T-helper 2 cell treated with Interferon-gamma antibody and Interleukin-4, amounts not matched to agents 100 ng/mL and 5 ng/mL, for 36 hours (primary cell): Measurements from ENCODE around the gene TMEM51. TPM values are rescaled to one million over a fixed set of nuclear protein-coding genes. Genes with fewer than 3 reads are reported as not detected.
"Not testable (repeated sequence)": the region's sequence is repeated elsewhere in the genome, so short reads cannot be mapped to it uniquely, and the experiment has no call there.

Experiments used
- intact Hi-C: fragments of 100-400 bp; cut with micrococcal nuclease; formaldehyde crosslinking; loops from one replicate; pipeline ENCODE4 v1.15.1; 2023
- total RNA-seq: library from RNA; stranded (reverse); gene quantifications from 2 replicates; pipeline ENCODE4 v1.2.3, GENCODE V29; 2022

TMEM51 gene
- total RNA-seq, 1 donor from 2014 or later: not detected

DNA sequence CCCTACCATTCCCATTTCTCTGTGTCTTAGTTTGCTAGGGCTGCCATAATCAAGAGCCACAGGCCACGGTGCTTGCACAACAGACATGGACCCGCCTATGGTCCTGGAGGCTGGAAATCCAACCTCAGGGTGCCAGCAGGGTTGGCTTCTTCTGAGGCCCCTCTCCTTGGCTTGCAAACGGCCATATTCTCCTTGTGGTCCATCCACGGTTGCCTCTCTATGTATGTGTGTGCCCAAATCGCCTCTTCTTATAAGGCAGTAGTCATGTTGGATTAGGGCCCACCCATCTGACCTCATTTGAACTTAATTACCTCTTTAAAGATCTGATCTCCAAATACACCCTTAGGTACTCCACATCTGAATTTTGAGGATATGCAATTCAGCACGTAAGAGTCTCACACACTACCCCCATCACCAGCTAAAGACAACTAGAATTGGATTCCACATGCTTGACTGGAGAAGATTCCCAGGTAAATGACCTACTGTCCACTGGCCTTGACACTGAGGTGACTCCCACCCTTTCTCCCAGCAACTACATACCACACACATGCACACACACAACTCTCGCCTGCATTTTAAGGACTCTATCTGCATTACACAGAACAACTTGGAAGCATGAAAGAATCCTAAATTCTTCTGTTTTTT, 28.3 kb upstream of the TMEM51 start:
- intact Hi-C loops: no loop called here

DNA sequence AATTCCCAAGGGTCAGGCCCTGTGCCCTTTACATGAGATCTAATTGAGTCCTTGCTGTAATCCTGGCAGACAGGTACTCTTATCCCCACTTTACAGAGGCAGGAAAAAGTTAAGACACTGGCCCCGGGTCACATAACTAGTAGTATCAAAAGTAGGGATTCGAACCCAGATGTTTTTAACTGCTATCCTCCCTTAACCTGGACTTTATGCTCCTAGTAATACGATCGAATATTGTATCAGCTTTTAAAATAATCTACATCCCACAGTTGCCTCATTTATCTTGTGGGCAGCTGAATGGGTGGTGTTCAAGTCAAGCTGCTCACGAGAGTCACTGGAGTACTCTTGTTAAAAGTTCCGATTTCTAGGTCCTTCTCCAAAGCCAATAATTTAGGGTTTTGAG, 25.5 kb upstream of the TMEM51 start:
- intact Hi-C loops: loop anchor here (1.0 kb wide), 2 partner anchors 144 to 176 kb away; no protein-coding TSS in a partner anchor

DNA sequence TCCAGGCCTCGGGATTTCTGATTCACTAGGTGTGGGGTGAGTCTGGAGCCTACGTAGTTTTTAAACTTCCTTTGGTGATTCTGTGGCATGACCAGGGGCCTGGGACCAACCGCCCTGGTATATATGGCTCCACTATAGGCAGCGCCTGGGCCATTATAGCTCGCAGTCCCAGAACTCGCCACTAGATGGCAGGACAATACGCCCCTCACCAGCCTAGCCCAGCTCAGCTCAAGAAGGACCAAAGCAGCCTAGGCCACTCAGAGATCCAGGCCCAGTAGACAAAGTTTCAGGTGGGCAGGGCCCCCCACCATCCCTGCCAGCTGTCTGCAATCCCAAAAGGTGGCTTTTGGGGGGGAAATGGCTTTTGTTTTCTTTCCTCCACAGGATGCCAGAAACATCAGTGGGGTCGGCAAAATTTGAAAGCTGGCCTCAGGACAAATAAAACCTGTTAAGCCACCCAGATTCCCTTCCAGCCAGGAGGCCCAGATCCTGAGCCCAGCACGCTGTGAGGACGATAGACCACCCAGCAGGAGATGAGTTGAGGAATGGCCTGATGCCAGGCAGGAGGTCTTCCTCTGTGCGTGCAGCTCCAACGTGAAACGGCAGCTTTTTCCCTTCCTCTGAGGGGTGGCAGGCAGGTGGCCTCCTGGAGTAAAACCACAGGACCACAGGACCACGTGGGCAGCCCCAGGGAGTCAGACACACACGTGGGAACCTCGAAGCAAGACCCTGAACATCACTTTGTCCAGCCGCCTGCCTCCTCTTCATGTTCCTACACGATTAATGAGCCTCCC, 24.8 kb upstream of the TMEM51 start:
- intact Hi-C loops: loop anchor here (1.0 kb wide), 2 partner anchors 144 to 176 kb away; no protein-coding TSS in a partner anchor

DNA sequence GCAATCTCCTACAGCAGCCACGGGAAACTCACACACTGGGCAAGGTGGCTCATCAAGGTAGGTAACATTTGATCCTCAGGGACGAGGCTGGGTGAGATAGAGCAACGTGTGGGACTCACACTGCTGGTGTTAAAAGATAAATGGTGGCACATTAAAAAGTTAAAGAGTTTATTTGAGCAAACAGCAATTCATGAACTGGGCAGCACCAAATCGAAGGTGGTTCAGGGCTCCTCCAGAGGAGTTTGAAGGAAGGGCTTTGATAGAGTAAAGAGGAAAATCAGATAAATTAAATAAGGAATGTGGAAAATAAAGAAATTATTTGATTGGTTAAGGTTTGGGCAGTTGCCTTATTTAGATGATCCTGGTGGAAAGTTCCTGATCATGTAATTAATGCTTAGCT, 23.6 kb upstream of the TMEM51 start:
- intact Hi-C loops: no loop called here

DNA sequence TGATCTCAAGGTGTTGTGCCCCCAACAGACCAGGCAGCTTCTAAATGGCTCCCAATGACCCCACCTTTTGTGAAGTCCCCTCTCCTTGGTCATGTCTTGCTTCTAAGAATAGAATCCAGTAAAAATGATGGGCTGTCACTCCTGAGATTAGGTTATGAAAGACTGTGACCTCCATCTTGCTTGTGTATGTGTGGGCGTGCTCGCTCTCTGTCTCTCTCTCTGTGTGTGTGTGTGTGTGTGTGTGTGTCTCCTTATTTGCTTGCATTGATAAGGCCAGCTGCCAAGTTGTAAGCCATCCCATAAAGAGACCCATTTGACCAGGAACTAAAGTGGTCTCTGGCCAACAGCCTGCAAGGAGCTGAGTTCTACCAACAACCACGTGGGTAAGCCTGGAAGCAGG, 22.9 kb upstream of the TMEM51 start:
- intact Hi-C loops: no loop called here

DNA sequence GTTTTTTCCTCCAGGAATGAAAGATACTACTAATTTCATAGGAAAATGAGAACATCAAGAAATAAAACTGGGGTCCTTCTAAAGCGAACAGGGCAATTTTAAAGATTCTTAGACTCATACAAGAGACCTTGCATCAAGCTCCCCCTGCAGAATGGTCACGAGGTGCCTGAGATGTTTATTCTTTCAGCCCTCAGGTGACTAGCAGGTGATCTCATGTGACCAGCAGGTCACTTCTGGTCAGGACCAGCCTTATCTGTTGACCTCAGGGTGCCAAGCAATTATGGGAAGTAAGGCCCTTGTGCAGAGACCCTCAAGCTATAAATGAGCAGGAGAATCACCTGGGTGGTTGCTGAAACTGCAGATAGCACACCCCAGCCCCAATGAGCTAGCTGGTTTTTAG, 20.6 kb upstream of the TMEM51 start:
- intact Hi-C loops: no loop called here

DNA sequence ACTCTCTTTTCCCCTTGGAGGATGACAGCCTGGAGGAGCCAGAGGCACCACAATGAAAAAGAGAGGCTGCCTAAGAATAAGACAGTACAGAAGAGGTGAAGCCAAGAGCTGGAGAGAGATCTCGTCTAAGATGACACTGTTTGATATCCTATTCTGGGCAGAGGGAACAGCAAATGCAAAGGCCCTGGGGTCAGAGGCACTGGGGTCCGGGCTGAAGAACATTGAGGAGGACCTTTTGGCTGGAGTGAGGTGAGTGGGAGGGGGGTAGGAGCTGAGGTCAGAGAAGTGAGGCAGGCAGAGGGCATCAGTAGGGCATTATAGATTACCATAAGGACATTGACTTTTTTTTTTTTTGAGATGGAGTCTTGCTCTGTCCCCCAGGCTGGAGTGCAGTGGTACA, 19.3 kb upstream of the TMEM51 start:
- intact Hi-C loops: no loop called here

DNA sequence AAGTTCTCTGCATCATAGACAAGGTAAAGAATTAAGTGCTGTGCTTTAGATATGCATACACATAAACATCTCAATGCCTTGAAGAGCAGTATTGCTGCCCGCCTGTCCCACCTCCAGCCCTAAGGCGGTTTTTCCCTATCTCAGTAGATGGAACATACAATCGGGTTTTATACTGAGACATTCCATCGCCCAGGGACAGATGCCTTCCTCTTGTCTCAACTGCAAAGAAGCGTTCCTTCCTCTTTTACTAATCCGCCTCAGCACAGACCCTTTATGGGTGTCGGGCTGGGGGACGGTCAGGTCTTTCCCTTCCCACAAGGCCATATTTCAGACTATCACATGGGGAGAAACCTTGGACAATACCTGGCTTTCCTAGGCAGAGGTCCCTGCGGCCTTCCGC, 17.9 kb upstream of the TMEM51 start:
- intact Hi-C loops: not testable (repeated sequence)

DNA sequence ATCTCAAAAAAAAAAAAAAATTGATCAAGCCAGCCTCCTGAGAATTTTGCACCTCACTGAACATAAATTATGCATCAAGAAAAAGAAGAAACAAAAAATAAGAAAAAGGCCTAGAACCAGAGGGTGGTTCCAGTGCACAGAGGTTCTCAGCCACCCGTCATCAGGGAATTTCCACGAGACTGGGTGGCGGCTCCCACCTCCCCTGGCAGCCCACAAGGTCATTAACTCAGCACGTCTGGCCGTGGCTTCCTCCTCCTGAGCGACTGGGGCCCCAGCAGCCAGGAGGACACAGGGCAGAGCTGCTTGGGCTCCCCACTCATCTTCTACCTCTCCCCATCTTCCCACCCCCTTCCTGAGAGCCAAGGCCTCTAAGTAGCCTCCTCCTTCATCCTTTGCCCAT, 15.7 kb upstream of the TMEM51 start:
- intact Hi-C loops: no loop called here

DNA sequence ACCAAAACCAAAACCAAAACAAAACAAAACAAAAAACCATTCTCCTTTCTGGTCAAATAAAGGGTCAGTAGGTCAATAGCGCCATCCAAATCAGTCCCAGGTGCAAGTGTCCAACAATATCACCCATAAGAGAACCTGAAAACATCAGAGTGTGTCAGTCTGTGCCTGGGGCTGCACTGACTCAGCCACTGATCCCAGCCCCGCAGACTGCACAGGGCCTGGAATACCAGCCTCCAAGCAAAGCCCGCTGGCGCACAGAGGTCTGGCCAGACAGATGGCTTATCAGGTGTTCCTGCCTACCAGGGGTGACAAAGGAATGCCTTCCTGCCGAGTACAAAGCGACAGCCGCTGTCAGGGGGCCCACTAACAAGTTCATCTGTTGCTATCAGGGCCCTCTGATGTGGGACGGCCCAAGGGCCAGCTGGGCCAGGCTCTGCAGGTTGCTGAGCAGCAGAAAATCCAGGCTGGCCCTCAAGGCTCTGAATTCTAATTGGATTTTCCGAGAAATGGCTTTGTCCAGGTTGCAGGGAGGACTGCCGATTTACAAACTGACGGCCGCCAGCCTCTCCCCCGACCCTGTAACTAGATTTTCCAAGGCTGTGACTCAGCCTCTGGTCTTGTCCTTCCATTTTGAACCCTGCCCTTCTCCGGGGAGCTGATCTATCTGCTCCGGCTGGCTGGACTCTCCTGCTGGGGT, 13.7 kb upstream of the TMEM51 start:
- intact Hi-C loops: no loop called here

DNA sequence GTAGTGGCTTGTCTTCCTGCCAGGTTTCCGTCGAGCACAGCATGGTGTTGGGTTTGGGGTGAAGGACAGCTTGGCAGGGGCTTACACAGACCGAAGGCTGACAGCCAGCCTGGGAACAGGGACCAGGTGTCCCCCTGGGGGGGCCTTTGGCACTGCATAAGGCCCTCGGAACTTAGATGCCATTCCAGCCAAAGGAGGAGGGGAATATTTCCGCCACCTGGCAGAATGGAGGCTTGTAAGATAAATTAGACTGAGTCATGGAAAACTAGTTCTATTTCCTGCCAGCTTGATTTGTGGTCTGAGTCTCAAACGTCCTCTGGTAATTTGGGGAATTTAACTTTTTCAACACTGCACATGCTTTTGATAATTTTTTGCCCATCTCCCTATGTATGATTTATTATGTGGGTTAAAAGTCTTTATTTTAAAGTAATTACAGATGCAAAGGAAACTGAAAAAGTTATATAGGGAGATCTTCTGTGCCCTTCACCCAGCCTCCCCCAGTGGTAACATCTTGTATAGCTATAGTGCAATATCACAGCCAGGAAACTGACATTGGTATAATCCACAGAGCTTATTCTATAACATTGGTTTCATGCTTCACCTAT, 11.5 kb upstream of the TMEM51 start:
- intact Hi-C loops: no loop called here

DNA sequence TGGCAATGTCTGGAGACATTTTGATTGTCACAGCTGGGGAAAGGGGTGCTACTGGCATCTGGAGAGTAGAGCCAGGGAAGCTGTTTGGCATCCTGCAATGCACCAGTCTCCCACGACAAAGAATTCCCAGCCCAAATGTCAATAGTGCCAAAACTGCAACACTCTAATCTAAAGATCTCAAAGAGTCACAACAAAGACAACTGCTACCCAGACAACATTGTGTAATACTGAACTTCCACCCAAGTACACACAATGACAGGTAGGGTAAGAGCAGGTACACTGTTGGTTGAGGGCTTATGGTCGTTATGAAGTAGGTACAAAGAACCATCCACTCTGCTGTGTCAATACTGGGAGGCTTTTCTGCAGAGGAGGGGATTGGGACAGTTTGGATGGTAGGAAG, 8.2 kb upstream of the TMEM51 start:
- intact Hi-C loops: no loop called here

DNA sequence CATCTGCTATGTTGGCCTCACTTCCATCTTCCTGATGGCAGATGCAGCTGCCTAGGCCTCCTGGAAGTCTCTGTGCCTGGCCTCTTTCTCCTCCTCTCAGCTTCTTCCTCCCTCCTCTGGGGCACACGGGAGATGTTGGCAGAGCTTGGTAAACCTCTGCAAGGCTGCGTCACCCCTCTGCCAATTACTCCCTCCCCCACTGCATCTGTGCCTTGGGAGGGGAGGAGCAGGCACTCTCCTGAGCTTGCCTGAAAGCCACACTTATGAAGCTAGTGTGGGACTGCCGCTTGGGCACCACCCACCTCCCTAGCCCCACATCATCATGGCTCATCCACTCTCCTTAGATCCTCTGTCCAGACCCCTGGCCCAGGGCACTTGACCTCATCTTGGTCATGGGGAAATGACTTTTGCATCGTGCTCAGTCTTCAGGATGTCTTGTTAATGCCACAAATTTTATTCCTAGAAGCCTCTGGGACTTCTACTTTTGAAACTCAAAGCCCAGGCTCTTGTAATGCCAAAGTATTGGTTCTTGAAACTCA, 7.3 kb upstream of the TMEM51 start:
- intact Hi-C loops: no loop called here

DNA sequence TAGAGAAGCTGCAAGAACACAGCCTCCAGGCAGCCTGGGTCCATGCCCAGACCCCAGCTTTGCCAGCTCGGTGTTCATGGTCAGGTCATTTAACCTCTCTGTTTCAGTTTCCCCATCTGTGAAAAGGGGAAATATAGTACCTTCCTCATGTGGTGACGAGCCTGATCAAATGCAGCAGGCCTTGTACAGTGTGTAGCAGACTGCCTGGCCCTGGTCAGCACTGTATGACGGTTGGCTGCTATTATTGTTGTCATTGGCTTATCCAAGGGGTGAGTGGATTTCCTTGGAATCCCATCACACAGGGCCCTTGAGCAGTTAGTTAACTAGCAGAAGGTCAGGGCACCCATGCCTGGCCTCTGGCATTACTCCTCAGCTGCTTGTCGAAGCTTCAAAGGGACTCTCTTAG, 6.6 kb upstream of the TMEM51 start:
- intact Hi-C loops: no loop called here

DNA sequence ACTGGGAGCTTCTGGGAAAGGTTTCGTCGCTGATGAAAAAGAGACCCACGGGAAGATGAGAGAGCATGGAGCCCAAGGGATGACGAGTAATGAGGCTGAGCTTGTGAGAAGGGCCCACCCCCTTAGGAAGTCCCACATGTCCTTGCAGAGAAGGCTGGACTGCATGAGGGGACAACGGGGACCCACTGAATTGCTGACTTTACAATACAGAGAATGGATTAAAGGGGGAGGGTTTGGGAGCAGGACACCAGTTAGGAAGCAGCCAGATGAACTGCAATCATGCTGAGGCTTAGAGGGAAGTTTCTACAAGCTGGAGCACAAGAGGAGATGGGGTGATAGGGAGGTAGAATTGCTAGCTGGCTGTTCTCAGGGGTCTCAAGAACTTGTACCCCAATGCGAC, 5.5 kb upstream of the TMEM51 start:
- intact Hi-C loops: no loop called here

DNA sequence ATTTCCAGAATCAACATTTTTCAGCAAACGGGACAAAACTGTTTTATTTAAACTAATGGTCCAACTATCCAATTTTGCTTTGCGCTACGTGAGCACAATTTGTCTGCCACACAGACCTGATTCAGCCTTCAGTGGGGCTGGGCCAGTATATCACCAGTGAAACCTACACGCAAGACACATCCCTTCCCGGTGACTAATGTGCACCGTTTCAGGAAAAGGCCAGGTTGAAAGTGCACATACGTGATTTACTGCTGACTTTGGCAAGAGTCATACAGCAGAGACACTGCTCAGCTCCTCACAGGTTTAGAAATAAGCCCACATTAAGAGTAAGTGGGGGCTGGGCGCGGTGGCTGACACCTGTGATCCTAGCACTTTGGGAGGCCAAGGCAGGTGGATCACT, 5.1 kb upstream of the TMEM51 start:
- intact Hi-C loops: no loop called here

DNA sequence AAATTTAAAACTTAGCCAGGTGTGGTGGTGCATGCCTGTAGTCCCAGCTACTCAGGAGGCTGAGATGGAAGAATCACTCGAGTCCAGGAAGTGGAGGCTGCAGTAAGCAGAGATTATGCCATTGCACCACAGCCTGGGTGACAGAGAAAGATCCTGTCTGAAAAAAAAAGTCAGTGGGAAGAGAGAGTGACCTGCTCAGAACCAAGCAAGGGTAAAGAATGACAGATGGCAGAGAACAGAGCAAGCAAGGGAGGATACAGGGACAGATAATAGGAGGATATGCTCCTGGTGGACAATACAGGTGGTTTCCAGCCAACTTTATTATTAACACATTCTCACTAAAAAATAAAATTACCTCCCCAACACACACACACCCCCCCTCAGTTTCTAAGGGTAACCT, 4.6 kb upstream of the TMEM51 start:
- intact Hi-C loops: no loop called here

DNA sequence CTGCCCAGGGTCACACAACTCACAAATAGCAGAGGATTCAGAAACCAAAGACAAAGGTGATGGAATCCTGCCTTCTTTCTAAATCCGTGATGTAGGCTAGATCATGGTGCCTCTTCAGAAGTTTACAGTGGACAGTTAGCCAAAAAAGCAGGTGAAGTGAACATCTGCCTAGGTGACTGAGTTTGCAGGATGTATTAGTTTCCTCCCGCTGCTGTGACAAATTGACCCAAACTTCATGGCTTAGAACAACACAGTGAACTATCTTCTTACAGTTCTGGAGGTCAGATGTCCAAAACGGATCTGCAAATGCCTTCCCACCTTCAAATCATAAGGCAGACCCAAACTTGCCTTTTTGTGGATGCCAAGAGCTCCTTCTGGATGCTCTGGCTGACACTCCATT, 3.2 kb upstream of the TMEM51 start:
- intact Hi-C loops: loop anchor here (10.0 kb wide), 2 partner anchors 84 to 124 kb away; no protein-coding TSS in a partner anchor

DNA sequence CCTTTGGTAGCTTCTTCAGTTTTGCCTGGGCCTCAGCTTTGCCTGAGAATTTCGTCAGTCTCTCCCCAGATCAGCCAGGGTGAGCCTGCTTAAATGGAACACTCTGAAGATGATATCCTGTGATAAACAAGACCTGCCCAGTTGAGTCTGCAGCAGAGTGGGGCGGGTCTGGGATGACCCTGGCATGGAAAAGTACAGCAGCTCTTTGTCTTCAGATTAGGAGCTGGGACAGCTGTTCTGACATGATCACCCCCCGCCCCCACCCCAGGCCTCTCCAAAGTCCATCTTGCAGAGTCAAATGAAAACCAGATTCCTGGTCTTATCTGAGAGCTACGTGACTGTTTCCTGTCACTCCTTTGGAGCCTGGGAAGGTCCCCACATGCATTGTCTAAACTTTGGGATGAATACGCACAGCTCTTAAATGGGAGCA, 2.2 kb upstream of the TMEM51 start:
- intact Hi-C loops: loop anchor here (10.0 kb wide), 2 partner anchors 83 to 123 kb away; no protein-coding TSS in a partner anchor

DNA sequence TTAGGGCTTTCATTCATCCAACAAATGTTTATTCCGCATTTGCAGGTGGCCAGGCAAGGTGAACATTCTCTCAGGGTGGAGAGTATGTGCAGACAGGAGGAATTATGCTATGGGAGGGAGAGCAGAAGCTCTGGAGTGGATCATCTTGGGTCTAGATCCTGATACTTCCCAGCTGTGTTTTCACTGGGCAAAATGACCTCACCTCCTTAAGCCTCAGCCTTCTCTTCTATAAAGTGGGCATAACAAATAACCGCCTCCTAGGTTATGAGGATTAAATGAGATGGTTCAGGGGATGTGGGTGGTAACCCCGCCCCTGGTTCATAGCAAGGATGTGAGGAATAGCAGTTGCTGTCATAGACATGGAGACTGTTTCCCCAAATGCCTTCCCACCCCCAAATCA, 1.7 kb upstream of the TMEM51 start:
- intact Hi-C loops: loop anchor here (10.0 kb wide), 2 partner anchors 83 to 123 kb away; no protein-coding TSS in a partner anchor
